HL-60/S4 treated with retinoic acid at 250 ng/mL for 4 days and 3 days (cell line): ENCODE data around the gene LYRM4.

Experiments
- in situ Hi-C: fragments of 300-500 bp; cut with MboI; formaldehyde crosslinking; loops from 2 replicates; pipeline ENCODE4 v1.7.0; 2022; ENCODE audit warnings: low sequenced_read_pairs

The LYRM4 gene

GRCh38 chr6:5151360-5151954 is 109.3 kb downstream of the LYRM4 start:
- in situ Hi-C loops, result no loop called here

- in situ Hi-C loops, result no loop called here
These were observed 110.1 kb downstream of the LYRM4 start for GRCh38 chr6:5150551-5151075.

- in situ Hi-C loops, result loop anchor here (25.0 kb wide), 1 partner anchor 237 kb away; no protein-coding TSS in a partner anchor
These were observed 110.9 kb downstream of the LYRM4 start for GRCh38 chr6:5149891-5150290.

GRCh38 chr6:5149159-5149704 is 111.5 kb downstream of the LYRM4 start:
- in situ Hi-C loops, result loop anchor here (25.0 kb wide), 1 partner anchor 238 kb away; no protein-coding TSS in a partner anchor

GRCh38 chr6:5146398-5146797 is 114.4 kb downstream of the LYRM4 start:
- in situ Hi-C loops, result loop anchor here (25.0 kb wide), 1 partner anchor 241 kb away; no protein-coding TSS in a partner anchor

- in situ Hi-C loops, result loop anchor here (25.0 kb wide), 1 partner anchor 244 kb away; no protein-coding TSS in a partner anchor
These were observed 117.0 kb downstream of the LYRM4 start for GRCh38 chr6:5143634-5144311.

- in situ Hi-C loops, result loop anchor here (25.0 kb wide), 1 partner anchor 244 kb away; no protein-coding TSS in a partner anchor
These were observed 117.8 kb downstream of the LYRM4 start for GRCh38 chr6:5142915-5143314.

- in situ Hi-C loops, result loop anchor here (25.0 kb wide), 1 partner anchor 245 kb away; no protein-coding TSS in a partner anchor
These were observed 118.6 kb downstream of the LYRM4 start for GRCh38 chr6:5142131-5142530.

- in situ Hi-C loops, result loop anchor here (25.0 kb wide), 1 partner anchor 246 kb away; no protein-coding TSS in a partner anchor
These were observed 119.7 kb downstream of the LYRM4 start for GRCh38 chr6:5141046-5141445.

GRCh38 chr6:5139828-5140771 is 120.7 kb downstream of the LYRM4 start:
- in situ Hi-C loops, result loop anchor here (25.0 kb wide), 1 partner anchor 247 kb away; no protein-coding TSS in a partner anchor

GRCh38 chr6:5138995-5139827 is 121.5 kb downstream of the LYRM4 start:
- in situ Hi-C loops, result loop anchor here (25.0 kb wide), 1 partner anchor 248 kb away; no protein-coding TSS in a partner anchor

- in situ Hi-C loops, result loop anchor here (25.0 kb wide), 1 partner anchor 250 kb away; no protein-coding TSS in a partner anchor
These were observed 123.9 kb downstream of the LYRM4 start for GRCh38 chr6:5136851-5137250.

- in situ Hi-C loops, result loop anchor here (25.0 kb wide), 1 partner anchor 251 kb away; no protein-coding TSS in a partner anchor
These were observed 124.9 kb downstream of the LYRM4 start for GRCh38 chr6:5135788-5136376.

GRCh38 chr6:5133943-5134342 is 126.8 kb downstream of the LYRM4 start:
- in situ Hi-C loops, result loop anchor here (25.0 kb wide), 1 partner anchor 253 kb away; no protein-coding TSS in a partner anchor

GRCh38 chr6:5132731-5133130 is 128.0 kb downstream of the LYRM4 start:
- in situ Hi-C loops, result loop anchor here (25.0 kb wide), 1 partner anchor 255 kb away; no protein-coding TSS in a partner anchor

GRCh38 chr6:5130135-5130866 is 130.4 kb downstream of the LYRM4 start:
- in situ Hi-C loops, result loop anchor here (25.0 kb wide), 1 partner anchor 257 kb away; no protein-coding TSS in a partner anchor

- in situ Hi-C loops, result loop anchor here (25.0 kb wide), 1 partner anchor 259 kb away; no protein-coding TSS in a partner anchor
These were observed 132.4 kb downstream of the LYRM4 start for GRCh38 chr6:5128351-5128750.
